Measurements from ENCODE around the gene AREL1. TPM values are rescaled to one million over a fixed set of nuclear protein-coding genes. Genes with fewer than 3 reads are reported as not detected.

AREL1 gene
- total RNA-seq, 1 experiment from 2014 or later, result 34.2 TPM

DNA sequence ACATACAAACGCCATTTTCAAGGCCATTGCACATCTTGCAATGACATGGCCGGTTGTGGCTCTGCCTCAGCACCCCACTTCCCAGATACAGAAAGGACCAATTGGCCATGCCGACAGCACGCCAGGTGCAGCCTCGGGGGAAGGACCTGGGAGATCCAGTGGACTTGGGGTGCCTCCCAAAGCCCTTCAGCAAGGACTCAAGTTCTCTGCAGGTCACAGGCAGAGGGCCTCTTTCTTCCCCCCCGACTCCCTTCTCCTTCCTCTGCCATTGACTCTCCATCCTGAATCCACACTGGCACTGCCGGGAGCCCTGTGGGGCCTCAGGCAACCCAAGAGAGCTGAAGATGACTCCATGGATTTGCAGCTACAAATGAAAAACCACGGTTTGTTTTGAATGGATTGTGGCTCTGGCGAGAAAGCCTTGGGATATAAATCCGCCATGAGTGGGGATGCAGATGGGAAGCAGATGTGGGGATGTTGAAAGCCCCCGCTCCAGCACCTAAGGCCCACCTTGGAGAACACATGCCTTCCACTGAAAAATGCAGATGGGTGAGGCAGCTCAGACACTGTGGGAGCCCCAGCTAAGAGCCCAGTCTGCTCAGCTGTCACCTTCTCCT lies 65.7 kb downstream of the AREL1 start:
- no CpG with 5 or more reads among the region's 11 CpGs for WGBS (ENCODE audit: extremely low coverage, insufficient read length, low lambda C conversion rate)
- TF ChIP-seq, protein P1, sequence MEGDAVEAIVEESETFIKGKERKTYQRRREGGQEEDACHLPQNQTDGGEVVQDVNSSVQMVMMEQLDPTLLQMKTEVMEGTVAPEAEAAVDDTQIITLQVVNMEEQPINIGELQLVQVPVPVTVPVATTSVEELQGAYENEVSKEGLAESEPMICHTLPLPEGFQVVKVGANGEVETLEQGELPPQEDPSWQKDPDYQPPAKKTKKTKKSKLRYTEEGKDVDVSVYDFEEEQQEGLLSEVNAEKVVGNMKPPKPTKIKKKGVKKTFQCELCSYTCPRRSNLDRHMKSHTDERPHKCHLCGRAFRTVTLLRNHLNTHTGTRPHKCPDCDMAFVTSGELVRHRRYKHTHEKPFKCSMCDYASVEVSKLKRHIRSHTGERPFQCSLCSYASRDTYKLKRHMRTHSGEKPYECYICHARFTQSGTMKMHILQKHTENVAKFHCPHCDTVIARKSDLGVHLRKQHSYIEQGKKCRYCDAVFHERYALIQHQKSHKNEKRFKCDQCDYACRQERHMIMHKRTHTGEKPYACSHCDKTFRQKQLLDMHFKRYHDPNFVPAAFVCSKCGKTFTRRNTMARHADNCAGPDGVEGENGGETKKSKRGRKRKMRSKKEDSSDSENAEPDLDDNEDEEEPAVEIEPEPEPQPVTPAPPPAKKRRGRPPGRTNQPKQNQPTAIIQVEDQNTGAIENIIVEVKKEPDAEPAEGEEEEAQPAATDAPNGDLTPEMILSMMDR (conservative IDR thresholded peaks at IDR 0.05), result no peak
- no peak overlapping the region for H3K4me2 ChIP-seq (ENCODE audit: insufficient read depth, insufficient read length, low read length)

More for the DNA sequence above, 65.7 kb downstream of the AREL1 start:
- H3K9ac ChIP-seq (ENCODE audit: extremely low read depth, insufficient read length, low read length), result no peak overlapping the region
- H3K56ac ChIP-seq (ENCODE audit: insufficient read length, low read depth, low read length), result no peak overlapping the region
- H2BK20ac ChIP-seq (ENCODE audit: low read depth, low read length, poor library complexity, severe bottlenecking), result no peak overlapping the region
- no peak overlapping the region for H3K27ac ChIP-seq (ENCODE audit: insufficient read length, low read depth, low read length)
- H3K79me2 ChIP-seq (ENCODE audit: insufficient read depth, low read length), result no peaks in the 10 kb centered on the region
- Mint-ChIP-seq H3K4me1 (peaks cover 12 to 16% of the 10 kb centered on the region in 2 experiments), H3K36me3 (ENCODE audit: insufficient read depth in 1 of 3, low read depth in 3 of 3) (peaks cover 0 to 1% (median 0%) of the 10 kb centered on the region in 3 experiments; a peak in 1 of 7 replicates), H3K4me3 (no peak overlapping the region), H3K27ac (no peak overlapping the region; a peak in 1 of 7 replicates), H3K27me3 (ENCODE audit: low read depth) (peaks cover 4% of the 10 kb centered on the region), H3K9me3 (no peaks in the 10 kb centered on the region)
- no peaks in the 10 kb centered on the region for H3K79me1 ChIP-seq (ENCODE audit: insufficient read depth, low read depth, low read length, poor library complexity, severe bottlenecking)
- no peak overlapping the region for H3T11ph ChIP-seq (ENCODE audit: low read length)
- H3K14ac ChIP-seq (ENCODE audit: insufficient read depth, low read length), result no peak overlapping the region
- DNase-seq, result no peak
- H4K91ac ChIP-seq (ENCODE audit: insufficient read length, low read depth, low read length), result no peak overlapping the region
- no peaks in the 10 kb centered on the region for H3K4me1 ChIP-seq (ENCODE audit: insufficient read depth, low read length)
- H2BK5ac ChIP-seq (ENCODE audit: insufficient read length, low read length), result no peak overlapping the region
- H3K23me2 ChIP-seq (ENCODE audit: insufficient read length, low read depth, low read length, poor library complexity, severe bottlenecking), result no peaks in the 10 kb centered on the region
- no peak overlapping the region for H4K5ac ChIP-seq (ENCODE audit: insufficient read length, low read depth, low read length)
- no peak overlapping the region for H2AK5ac ChIP-seq (ENCODE audit: insufficient read length, low read length)
- H3K4ac ChIP-seq (ENCODE audit: low read depth, low read length), result no peak overlapping the region
- no peak overlapping the region for H3K18ac ChIP-seq (ENCODE audit: insufficient read length, low read depth, low read length)
- no peak overlapping the region for H2BK12ac ChIP-seq (ENCODE audit: insufficient read length, low read depth, low read length)
- H2AFZ ChIP-seq (ENCODE audit: low read length), result no peak overlapping the region
- no peak overlapping the region for H4K8ac ChIP-seq (replicated peaks; ENCODE audit: insufficient read length, low read depth, low read length)
- H3K27me3 ChIP-seq (ENCODE audit: insufficient read depth, low read length), result no peaks in the 10 kb centered on the region
- H3K23ac ChIP-seq (ENCODE audit: insufficient read length, low read depth, low read length), result no peak overlapping the region
- no peak overlapping the region for H2BK120ac ChIP-seq (ENCODE audit: low read depth, low read length, poor library complexity, severe bottlenecking)
- no peak overlapping the region for H2BK15ac ChIP-seq (ENCODE audit: low read depth, low read length)
- peaks cover 2% of the 10 kb centered on the region for H4K20me1 ChIP-seq (ENCODE audit: control insufficient read depth, insufficient read depth, insufficient read length)
- H3K9me3 ChIP-seq (ENCODE audit: control insufficient read depth, low read depth, low read length), result no peaks in the 10 kb centered on the region
